Activated CD4-positive, alpha-beta T cell treated with anti-CD3 and anti-CD28 coated beads for 48 hours (primary cell): ENCODE data around the gene FOXK1.
"Not testable (repeated sequence)": the region's sequence is repeated elsewhere in the genome, so short reads cannot be mapped to it uniquely, and the experiment has no call there.

ENCODE experiments used
- DNase-seq: peaks from one replicate; pipeline ENCODE4 v3.0.0-alpha.2; 2020

FOXK1 gene

GRCh38 chr7:4667776-4668509, 14.2 kb upstream of the FOXK1 start:
- no peak for DNase-seq

- DNase-seq = no peak
Measured at GRCh38 chr7:4668510-4668847, 13.6 kb upstream of the FOXK1 start.

- no peak for DNase-seq
Measured at GRCh38 chr7:4670791-4671190, 11.3 kb upstream of the FOXK1 start.

GRCh38 chr7:4675771-4676367, 6.2 kb upstream of the FOXK1 start:
- no peak for DNase-seq

- DNase-seq = not testable (repeated sequence)
Measured at GRCh38 chr7:4677518-4677917, 4.6 kb upstream of the FOXK1 start.

GRCh38 chr7:4681218-4681851, 760 bp upstream of the FOXK1 start:
- peak; percentile 36 for DNase-seq

- DNase-seq = peak; percentile 57
Measured at GRCh38 chr7:4682621-4683042, 537 bp downstream of the FOXK1 start.

- DNase-seq = peak; percentile 14
Measured at GRCh38 chr7:4683043-4683883, 1.2 kb downstream of the FOXK1 start.

- DNase-seq = peak; percentile 45
Measured at GRCh38 chr7:4683884-4684565, 1.9 kb downstream of the FOXK1 start.

- no peak for DNase-seq
Measured at GRCh38 chr7:4684846-4685245, 2.8 kb downstream of the FOXK1 start.

- not testable (repeated sequence) for DNase-seq
Measured at GRCh38 chr7:4685676-4686075, 3.6 kb downstream of the FOXK1 start.

GRCh38 chr7:4687956-4688355, 5.9 kb downstream of the FOXK1 start:
- no peak for DNase-seq

GRCh38 chr7:4689151-4689550, 7.1 kb downstream of the FOXK1 start:
- no peak for DNase-seq

- DNase-seq = no peak
Measured at GRCh38 chr7:4689668-4690067, 7.6 kb downstream of the FOXK1 start.

- no peak for DNase-seq
Measured at GRCh38 chr7:4690953-4691856, 9.1 kb downstream of the FOXK1 start.

- DNase-seq = no peak
Measured at GRCh38 chr7:4692055-4692454, 10.0 kb downstream of the FOXK1 start.

GRCh38 chr7:4692622-4693021, 10.5 kb downstream of the FOXK1 start:
- DNase-seq = not testable (repeated sequence)

GRCh38 chr7:4693152-4693551, 11.1 kb downstream of the FOXK1 start:
- DNase-seq = no peak

- no peak for DNase-seq
Measured at GRCh38 chr7:4693749-4694148, 11.7 kb downstream of the FOXK1 start.

- no peak for DNase-seq
Measured at GRCh38 chr7:4694305-4694704, 12.2 kb downstream of the FOXK1 start.

GRCh38 chr7:4698707-4699275, 16.7 kb downstream of the FOXK1 start:
- DNase-seq = no peak
